Hepatocyte (in vitro differentiated cells): Measurements from ENCODE around the gene ITGB4. TPM values are rescaled to one million over a fixed set of nuclear protein-coding genes. Genes with fewer than 3 reads are reported as not detected.
A peak's percentile ranks its signal among the peaks of the same experiment; 100 is the strongest.

ENCODE experiments used
- DNase-seq: peaks from one replicate; pipeline ENCODE4 v3.0.0-alpha.2; 2016; ENCODE audit warnings: low spot score
- H2AFZ ChIP-seq: fragments of 200-600 bp; sonication (generic); 2 replicates; pipeline ENCODE4 v1.6.0; 2016; ENCODE audit warnings: antibody characterized with exemption, mild to moderate bottlenecking
- H3K27ac ChIP-seq: fragments of 200-600 bp; sonication (generic); 2 replicates; pipeline ENCODE4 v1.5.1; 2016; ENCODE audit warnings: mild to moderate bottlenecking
- H3K27me3 ChIP-seq: fragments of 200-600 bp; sonication (generic); 2 replicates; pipeline ENCODE4 v1.6.1; 2016
- H3K36me3 ChIP-seq: fragments of 200-600 bp; sonication (generic); replicated peaks from 2 replicates; pipeline ENCODE4 v1.5.1; 2016; ENCODE audit warnings: low read depth; ENCODE audit not compliant: insufficient read depth
- H3K4me1 ChIP-seq: fragments of 200-600 bp; sonication (generic); 2 replicates; pipeline ENCODE4 v1.5.1; 2016; ENCODE audit warnings: mild to moderate bottlenecking, moderate library complexity; ENCODE audit not compliant: insufficient read depth
- H3K4me2 ChIP-seq: fragments of 200-600 bp; sonication (generic); 2 replicates; pipeline ENCODE4 v1.6.0; 2016
- H3K4me3 ChIP-seq: fragments of 200-600 bp; sonication (generic); 2 replicates; pipeline ENCODE4 v1.5.1; 2016; ENCODE audit warnings: mild to moderate bottlenecking
- H3K79me2 ChIP-seq: fragments of 200-600 bp; sonication (generic); 2 replicates; pipeline ENCODE4 v1.6.0; 2017; ENCODE audit warnings: mild to moderate bottlenecking
- H3K9me2 ChIP-seq: fragments of 200-600 bp; sonication (generic); replicated peaks from 2 replicates; pipeline ENCODE4 v1.6.0; 2017; ENCODE audit warnings: mild to moderate bottlenecking; ENCODE audit not compliant: insufficient read depth
- H3K9me3 ChIP-seq: fragments of 200-600 bp; sonication (generic); 2 replicates; pipeline ENCODE4 v1.5.1; 2016; ENCODE audit warnings: low read depth, mild to moderate bottlenecking
- H4K20me1 ChIP-seq: fragments of 200-600 bp; sonication (generic); 2 replicates; pipeline ENCODE4 v1.6.0; 2016; ENCODE audit warnings: mild to moderate bottlenecking; ENCODE audit not compliant: insufficient read depth, poor library complexity, severe bottlenecking
- CTCF ChIP-seq: fragments of 200-600 bp; sonication (generic); IDR thresholded peaks from 2 replicates; pipeline ENCODE4 v1.5.1; 2016; ENCODE audit warnings: antibody characterized with exemption, mild to moderate bottlenecking; ENCODE audit not compliant: poor library complexity
- EZH2 ChIP-seq: fragments of 200-600 bp; sonication (generic); IDR thresholded peaks from 2 replicates; pipeline ENCODE4 v1.6.1; 2016; ENCODE audit warnings: antibody characterized with exemption, mild to moderate bottlenecking, borderline replicate concordance
- EZH2phosphoT487 ChIP-seq: fragments of 200-600 bp; sonication (generic); IDR thresholded peaks from one replicate; pipeline ENCODE4 v1.6.1; 2018; ENCODE audit warnings: antibody characterized with exemption, mild to moderate bottlenecking, low read depth, moderate library complexity; ENCODE audit not compliant: unreplicated experiment, severe bottlenecking
- WGBS: methylation state at CpG from one replicate; pipeline ENCODE4 v1.1.6; 2016; ENCODE audit warnings: low lambda C conversion rate; ENCODE audit errors: missing lambda C conversion rate; 5-methylcytosine and 5-hydroxymethylcytosine counted together
- polyA plus RNA-seq: library from polyadenylated mRNA; unstranded; fragments of >200 nt; fragmentation: Nextera tagmentation; extraction: Ambion mirVana; gene quantifications from 2 replicates; pipeline ENCODE4 v1.2.1, GENCODE V29; 2016
- total RNA-seq: library from RNA; depleted of rRNA; stranded (reverse); fragments of >200 nt; gene quantifications from 2 replicates; pipeline ENCODE4 v1.2.3, GENCODE V29; 2014

The ITGB4 gene
- total and polyA plus RNA-seq, 2 experiments from 2014 or later, result 15.7 to 23.5 TPM

- DNase-seq, result peak; percentile 96
- Histone ChIP-seq H3K36me3 (no peaks in the 10 kb centered on the region), H4K20me1 (no peaks in the 10 kb centered on the region), H3K27me3 (no peaks in the 10 kb centered on the region), H3K79me2 (peaks cover 51% of the 10 kb centered on the region), H3K9me3 (no peaks in the 10 kb centered on the region), H3K27ac (peak overlapping the region; percentile 100), H3K9me2 (no peaks in the 10 kb centered on the region), H3K4me2 (peak overlapping the region; percentile 90), H3K4me3 (peak overlapping the region; percentile 53), H2AFZ (no peak overlapping the region), H3K4me1 (peaks cover 35% of the 10 kb centered on the region)
- 3% methylated on average over 41 of the region's 43 CpGs for WGBS
- no peak for TF ChIP-seq EZH2phosphoT487
- no peak for TF ChIP-seq CTCF
- no peak for TF ChIP-seq EZH2
Observed at GRCh38 chr17:75785016-75785890, 64.0 kb downstream of the ITGB4 start.

GRCh38 chr17:75791254-75791653 lies 70.0 kb downstream of the ITGB4 start:
- H3K9me3 ChIP-seq, result no peaks in the 10 kb centered on the region
- peaks cover 100% of the 10 kb centered on the region for H3K79me2 ChIP-seq
- no peaks in the 10 kb centered on the region for H3K9me2 ChIP-seq
- peaks cover 11% of the 10 kb centered on the region for H3K4me1 ChIP-seq
- H3K27me3 ChIP-seq, result no peaks in the 10 kb centered on the region
- H2AFZ ChIP-seq, result no peak overlapping the region
- H3K4me2 ChIP-seq, result no peak overlapping the region
- no peak for TF ChIP-seq CTCF
- TF ChIP-seq EZH2phosphoT487, result no peak
- TF ChIP-seq EZH2, result no peak
- no peak overlapping the region for H3K4me3 ChIP-seq
- peaks cover 17% of the 10 kb centered on the region for H4K20me1 ChIP-seq
- H3K36me3 ChIP-seq, result no peaks in the 10 kb centered on the region
- no peak overlapping the region for H3K27ac ChIP-seq
- WGBS, result 93% methylated on average over 6 of the region's 6 CpGs
- DNase-seq, result no peak

- Histone ChIP-seq H4K20me1 (peaks cover 17% of the 10 kb centered on the region), H3K9me2 (no peaks in the 10 kb centered on the region), H3K4me3 (no peak overlapping the region), H3K36me3 (no peaks in the 10 kb centered on the region), H3K79me2 (peaks cover 97% of the 10 kb centered on the region), H3K4me2 (no peak overlapping the region), H3K27ac (no peak overlapping the region), H3K9me3 (no peaks in the 10 kb centered on the region), H3K27me3 (no peaks in the 10 kb centered on the region), H2AFZ (no peak overlapping the region), H3K4me1 (no peaks in the 10 kb centered on the region)
- 95% methylated on average over 1 of the region's 1 CpG for WGBS
- DNase-seq, result no peak
- TF ChIP-seq EZH2 (no peak), CTCF (no peak), EZH2phosphoT487 (no peak)
Observed at GRCh38 chr17:75793460-75793859, 72.2 kb downstream of the ITGB4 start.
